ENCODE measurements around the gene MTHFD2. TPM values are rescaled to one million over a fixed set of nuclear protein-coding genes. Genes with fewer than 3 reads are reported as not detected.
"Not testable (repeated sequence)": the region's sequence is repeated elsewhere in the genome, so short reads cannot be mapped to it uniquely, and the experiment has no call there.

The MTHFD2 gene
- total RNA-seq, 2 donors from 2014 or later, result 30.8 to 47.5 TPM

GRCh38 chr2:74181739-74182138, 16.7 kb upstream of the MTHFD2 start:
- no peaks in the 10 kb centered on the region for H3K36me3 Mint-ChIP-seq (ENCODE audit: low read depth)
- no peak overlapping the region for H3K4me3 Mint-ChIP-seq
- H3K4me1 Mint-ChIP-seq, result peaks cover 14% of the 10 kb centered on the region
- H3K9me3 ChIP-seq (ENCODE audit: control insufficient read depth, low read length, poor library complexity, severe bottlenecking), result no peaks in the 10 kb centered on the region
- H3K27ac Mint-ChIP-seq, result peak overlapping the region; percentile 29
- no peaks in the 10 kb centered on the region for H3K27me3 Mint-ChIP-seq
- ATAC-seq, result no peak
- DNase-seq, result no peak

GRCh38 chr2:74183878-74184277, 14.5 kb upstream of the MTHFD2 start:
- no peaks in the 10 kb centered on the region for H3K27me3 Mint-ChIP-seq

GRCh38 chr2:74186038-74186437, 12.4 kb upstream of the MTHFD2 start:
- Mint-ChIP-seq H3K27me3 (peaks cover 3% of the 10 kb centered on the region), H3K27ac (peak overlapping the region; percentile 47), H3K4me3 (peak overlapping the region; percentile 69), H3K36me3 (ENCODE audit: low read depth) (no peaks in the 10 kb centered on the region), H3K4me1 (peaks cover 5% of the 10 kb centered on the region)
- DNase-seq (peak in 2 of 3 donors; percentile 17 to 18), ATAC-seq (peak; percentile 97)
- no peaks in the 10 kb centered on the region for H3K9me3 ChIP-seq (ENCODE audit: control insufficient read depth, low read length, poor library complexity, severe bottlenecking)

More at GRCh38 chr2:74183878-74184277, 14.5 kb upstream of the MTHFD2 start:
- DNase-seq (no peak), ATAC-seq (no peak)
- no peaks in the 10 kb centered on the region for H3K9me3 ChIP-seq (ENCODE audit: control insufficient read depth, low read length, poor library complexity, severe bottlenecking)
- H3K4me3 Mint-ChIP-seq, result no peak overlapping the region
- H3K4me1 Mint-ChIP-seq, result peaks cover 8% of the 10 kb centered on the region
- no peak overlapping the region for H3K27ac Mint-ChIP-seq
- H3K36me3 Mint-ChIP-seq (ENCODE audit: low read depth), result no peaks in the 10 kb centered on the region

- not testable (repeated sequence) for H3K27me3 Mint-ChIP-seq; ATAC-seq; H3K36me3 Mint-ChIP-seq (ENCODE audit: low read depth); H3K4me3 Mint-ChIP-seq; H3K9me3 ChIP-seq (ENCODE audit: control insufficient read depth, low read length, poor library complexity, severe bottlenecking); H3K4me1 Mint-ChIP-seq; DNase-seq
- H3K27ac Mint-ChIP-seq, result peak overlapping the region; percentile 47
Observed at GRCh38 chr2:74186706-74187105, 11.7 kb upstream of the MTHFD2 start.

- DNase-seq, result no peak
- Mint-ChIP-seq H3K27ac (peak overlapping the region; percentile 21), H3K27me3 (peaks cover 4% of the 10 kb centered on the region), H3K36me3 (ENCODE audit: low read depth) (no peaks in the 10 kb centered on the region), H3K4me3 (no peak overlapping the region), H3K4me1 (peaks cover 6% of the 10 kb centered on the region)
- no peaks in the 10 kb centered on the region for H3K9me3 ChIP-seq (ENCODE audit: control insufficient read depth, low read length, poor library complexity, severe bottlenecking)
- no peak for ATAC-seq
Observed at GRCh38 chr2:74188018-74188601, 10.3 kb upstream of the MTHFD2 start.

GRCh38 chr2:74188696-74189095, 9.7 kb upstream of the MTHFD2 start:
- ATAC-seq, result no peak
- no peak overlapping the region for H3K27ac Mint-ChIP-seq
- H3K4me3 Mint-ChIP-seq, result no peak overlapping the region
- peaks cover 4% of the 10 kb centered on the region for H3K27me3 Mint-ChIP-seq
- H3K4me1 Mint-ChIP-seq, result peaks cover 6% of the 10 kb centered on the region
- DNase-seq, result no peak
- no peaks in the 10 kb centered on the region for H3K9me3 ChIP-seq (ENCODE audit: control insufficient read depth, low read length, poor library complexity, severe bottlenecking)
- H3K36me3 Mint-ChIP-seq (ENCODE audit: low read depth), result no peaks in the 10 kb centered on the region

GRCh38 chr2:74191596-74192380, 6.6 kb upstream of the MTHFD2 start:
- no peak overlapping the region for H3K27ac Mint-ChIP-seq
- no peak for DNase-seq
- no peaks in the 10 kb centered on the region for H3K9me3 ChIP-seq (ENCODE audit: control insufficient read depth, low read length, poor library complexity, severe bottlenecking)
- peaks cover 4% of the 10 kb centered on the region for H3K27me3 Mint-ChIP-seq
- no peaks in the 10 kb centered on the region for H3K36me3 Mint-ChIP-seq (ENCODE audit: low read depth)
- no peak overlapping the region for H3K4me3 Mint-ChIP-seq
- peaks cover 2% of the 10 kb centered on the region for H3K4me1 Mint-ChIP-seq
- no peak for ATAC-seq

GRCh38 chr2:74194799-74195198, 3.6 kb upstream of the MTHFD2 start:
- DNase-seq (no peak), ATAC-seq (no peak)
- H3K4me3 Mint-ChIP-seq, result no peak overlapping the region
- H3K36me3 Mint-ChIP-seq (ENCODE audit: low read depth), result peaks cover 2% of the 10 kb centered on the region
- peaks cover 4% of the 10 kb centered on the region for H3K27me3 Mint-ChIP-seq
- H3K4me1 Mint-ChIP-seq, result peaks cover 19% of the 10 kb centered on the region
- H3K9me3 ChIP-seq (ENCODE audit: control insufficient read depth, low read length, poor library complexity, severe bottlenecking), result no peaks in the 10 kb centered on the region
- H3K27ac Mint-ChIP-seq, result no peak overlapping the region

GRCh38 chr2:74197049-74197448, 1.4 kb upstream of the MTHFD2 start:
- peaks cover 2% of the 10 kb centered on the region for H3K36me3 Mint-ChIP-seq (ENCODE audit: low read depth)
- peak overlapping the region; percentile 98 for H3K27ac Mint-ChIP-seq
- no peaks in the 10 kb centered on the region for H3K9me3 ChIP-seq (ENCODE audit: control insufficient read depth, low read length, poor library complexity, severe bottlenecking)
- peaks cover 29% of the 10 kb centered on the region for H3K4me1 Mint-ChIP-seq
- DNase-seq (no peak), ATAC-seq (no peak)
- no peak overlapping the region for H3K4me3 Mint-ChIP-seq
- no peaks in the 10 kb centered on the region for H3K27me3 Mint-ChIP-seq

GRCh38 chr2:74198023-74198460, 373 bp upstream of the MTHFD2 start:
- Mint-ChIP-seq H3K4me3 (peak overlapping the region; percentile 100), H3K27me3 (no peaks in the 10 kb centered on the region), H3K4me1 (peaks cover 29% of the 10 kb centered on the region), H3K27ac (peak overlapping the region; percentile 98), H3K36me3 (ENCODE audit: low read depth) (peaks cover 2% of the 10 kb centered on the region)
- DNase-seq (no peak), ATAC-seq (no peak)
- H3K9me3 ChIP-seq (ENCODE audit: control insufficient read depth, low read length, poor library complexity, severe bottlenecking), result no peaks in the 10 kb centered on the region

- H3K36me3 Mint-ChIP-seq (ENCODE audit: low read depth), result peaks cover 2% of the 10 kb centered on the region
- no peaks in the 10 kb centered on the region for H3K27me3 Mint-ChIP-seq
- peak; percentile 2 for ATAC-seq
- peak overlapping the region; percentile 98 for H3K27ac Mint-ChIP-seq
- H3K4me1 Mint-ChIP-seq, result peaks cover 30% of the 10 kb centered on the region
- no peak for DNase-seq
- H3K4me3 Mint-ChIP-seq, result peak overlapping the region; percentile 100
- H3K9me3 ChIP-seq (ENCODE audit: control insufficient read depth, low read length, poor library complexity, severe bottlenecking), result no peaks in the 10 kb centered on the region
Observed at GRCh38 chr2:74199275-74199701, 873 bp downstream of the MTHFD2 start.

GRCh38 chr2:74199871-74200305, 1.5 kb downstream of the MTHFD2 start:
- H3K9me3 ChIP-seq (ENCODE audit: control insufficient read depth, low read length, poor library complexity, severe bottlenecking), result no peaks in the 10 kb centered on the region
- Mint-ChIP-seq H3K27me3 (no peaks in the 10 kb centered on the region), H3K27ac (peak overlapping the region; percentile 98), H3K4me1 (peaks cover 33% of the 10 kb centered on the region), H3K36me3 (ENCODE audit: low read depth) (peaks cover 2% of the 10 kb centered on the region), H3K4me3 (peak overlapping the region; percentile 100)
- no peak for ATAC-seq
- DNase-seq, result no peak

GRCh38 chr2:74201196-74201595, 2.8 kb downstream of the MTHFD2 start:
- no peak for DNase-seq
- H3K4me1 Mint-ChIP-seq, result peaks cover 43% of the 10 kb centered on the region
- H3K36me3 Mint-ChIP-seq (ENCODE audit: low read depth), result peaks cover 2% of the 10 kb centered on the region
- peak overlapping the region; percentile 56 for H3K4me3 Mint-ChIP-seq
- no peaks in the 10 kb centered on the region for H3K9me3 ChIP-seq (ENCODE audit: control insufficient read depth, low read length, poor library complexity, severe bottlenecking)
- no peak for ATAC-seq
- H3K27ac Mint-ChIP-seq, result no peak overlapping the region
- no peaks in the 10 kb centered on the region for H3K27me3 Mint-ChIP-seq

Measured in T-helper 17 cell (primary cell).